HT1080 (cell line): ENCODE measurements around the gene TM7SF3. TPM values are rescaled to one million over a fixed set of nuclear protein-coding genes. Genes with fewer than 3 reads are reported as not detected.
"Not testable (repeated sequence)": the region's sequence is repeated elsewhere in the genome, so short reads cannot be mapped to it uniquely, and the experiment has no call there.

Experiments used
- DNase-seq: peaks from one replicate; pipeline ENCODE4 v3.0.0-alpha.2; 2015; ENCODE audit warnings: low read depth
- total RNA-seq: library from RNA; depleted of rRNA; stranded (reverse); fragments of >200 nt; shearing (Covaris generic); gene quantifications from 2 replicates; pipeline ENCODE4 v1.2.3, GENCODE V29; 2014

The TM7SF3 gene
- total RNA-seq, 1 experiment from 2014 or later: 144 TPM

- DNase-seq: not testable (repeated sequence)
These were observed 3.1 kb upstream of the TM7SF3 start for GRCh38 chr12:27017163-27017823.

- peak; percentile 53 for DNase-seq
These were observed 1.5 kb upstream of the TM7SF3 start for GRCh38 chr12:27015730-27016076.

DNA sequence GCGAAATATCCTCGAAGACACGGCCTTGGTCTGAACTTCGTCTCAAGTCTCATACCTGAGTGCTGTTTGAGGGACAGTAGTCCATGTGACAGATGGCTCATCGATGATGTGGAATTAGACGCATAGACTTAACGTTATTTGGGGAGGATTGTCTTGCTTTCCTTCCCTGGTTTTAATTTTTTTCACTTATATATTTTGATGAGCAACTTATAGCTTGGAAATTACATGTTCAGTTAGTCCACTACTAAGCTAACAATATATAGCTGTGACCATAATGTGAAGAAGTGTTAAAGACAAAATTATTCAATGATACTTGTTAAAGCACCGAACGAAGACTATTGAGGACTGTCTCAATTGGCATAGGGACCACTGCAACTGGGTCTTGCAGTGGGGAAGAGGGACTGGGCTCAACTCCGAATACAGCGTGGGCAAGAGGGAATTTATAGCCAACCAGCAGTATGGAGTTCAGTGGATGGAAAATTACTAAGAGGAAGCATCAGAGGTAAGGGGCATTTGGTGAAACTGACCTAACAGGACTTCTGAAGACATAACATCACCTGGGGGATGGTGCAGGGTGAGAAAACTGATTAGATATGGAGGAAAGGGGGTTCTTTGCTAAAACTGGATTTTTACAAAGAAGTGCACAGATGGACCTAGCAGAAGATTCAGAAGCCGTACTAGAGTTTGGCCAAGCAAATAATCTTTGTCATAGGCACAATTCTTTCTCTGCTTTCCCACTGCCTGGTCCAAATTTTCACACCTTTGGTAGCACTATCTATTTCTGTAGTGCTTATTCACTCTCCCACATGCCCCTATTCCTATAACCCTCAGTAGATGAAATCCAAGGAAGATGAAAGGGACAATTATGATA lies 910 bp upstream of the TM7SF3 start:
- no peak for DNase-seq

GRCh38 chr12:27013611-27014084 lies 536 bp downstream of the TM7SF3 start:
- DNase-seq: peak; percentile 46

DNA sequence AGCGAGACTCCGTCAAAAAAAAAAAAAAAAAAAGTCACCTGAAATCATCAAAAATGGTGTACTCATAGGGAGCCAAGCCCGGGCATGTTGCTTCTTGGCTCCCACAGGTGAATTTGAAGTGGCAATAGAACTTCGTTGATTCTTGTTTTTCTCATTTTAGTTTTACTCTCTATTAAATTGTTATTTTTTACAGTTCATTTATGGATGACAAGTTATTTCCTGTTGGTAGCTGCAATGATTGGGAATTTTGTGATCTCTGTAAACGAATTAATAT lies 1.3 kb downstream of the TM7SF3 start:
- no peak for DNase-seq

- DNase-seq: no peak
These were observed 1.8 kb downstream of the TM7SF3 start for GRCh38 chr12:27012239-27012981.

GRCh38 chr12:27009881-27010301 lies 4.3 kb downstream of the TM7SF3 start:
- DNase-seq: no peak

DNA sequence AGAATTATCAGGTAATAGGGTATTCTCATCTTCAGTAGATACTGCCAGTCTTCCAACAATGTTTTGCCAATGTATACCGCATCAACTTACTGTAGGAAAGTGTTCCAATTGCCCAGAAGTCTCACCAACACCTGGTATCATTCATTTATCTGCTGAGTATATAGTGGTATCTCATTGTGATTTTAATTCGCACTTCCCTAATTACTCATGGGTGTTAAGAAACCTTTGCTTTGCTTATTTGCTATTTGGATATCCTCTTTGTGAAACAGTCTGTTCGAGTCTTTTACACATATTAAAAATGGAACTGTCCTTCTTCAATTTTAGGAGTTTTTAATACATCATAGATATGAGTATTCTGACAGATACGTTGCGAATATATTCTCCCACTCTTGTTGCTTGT lies 6.1 kb downstream of the TM7SF3 start:
- no peak for DNase-seq

GRCh38 chr12:27006797-27007467 lies 7.3 kb downstream of the TM7SF3 start:
- no peak for DNase-seq

DNA sequence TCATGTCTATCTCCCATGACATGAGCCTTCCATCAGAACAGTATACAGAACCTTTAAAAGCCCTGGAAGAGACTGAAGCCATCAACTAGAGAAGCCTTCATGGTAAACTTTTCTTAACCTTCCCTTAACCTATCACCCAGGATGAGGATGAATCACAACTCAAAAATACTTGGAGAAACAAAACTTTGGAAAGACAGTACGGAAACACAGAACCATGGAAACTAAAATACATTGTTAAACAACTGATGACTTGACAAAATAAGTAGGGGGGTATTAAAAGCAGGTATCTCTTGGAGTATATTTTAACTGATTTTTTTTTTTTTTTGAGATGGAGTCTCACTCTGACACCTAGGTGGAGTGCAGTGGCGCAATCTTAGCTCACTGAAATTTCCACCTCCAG lies 8.7 kb downstream of the TM7SF3 start:
- no peak for DNase-seq

GRCh38 chr12:27003421-27004381 lies 10.5 kb downstream of the TM7SF3 start:
- no peak for DNase-seq

- no peak for DNase-seq
These were observed 12.0 kb downstream of the TM7SF3 start for GRCh38 chr12:27002141-27002540.

DNA sequence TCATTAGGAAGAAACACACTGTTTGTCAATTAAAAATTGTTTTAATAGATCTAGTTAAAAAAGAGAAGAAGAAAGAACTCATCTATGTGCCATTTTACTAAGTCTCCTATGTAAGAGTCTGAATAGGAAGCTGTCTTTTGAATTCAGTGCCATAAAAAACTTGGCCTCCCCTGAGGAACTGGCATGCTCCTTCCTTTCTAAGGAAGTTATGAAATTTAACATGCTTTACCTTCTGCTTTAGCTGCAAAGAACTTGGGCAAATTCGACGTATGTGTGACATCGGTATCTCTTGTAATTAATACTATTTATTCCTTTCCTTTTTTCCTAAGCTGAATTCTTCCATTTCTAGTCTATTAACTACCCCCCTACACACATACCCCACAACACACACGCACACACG lies 12.5 kb downstream of the TM7SF3 start:
- no peak for DNase-seq

DNA sequence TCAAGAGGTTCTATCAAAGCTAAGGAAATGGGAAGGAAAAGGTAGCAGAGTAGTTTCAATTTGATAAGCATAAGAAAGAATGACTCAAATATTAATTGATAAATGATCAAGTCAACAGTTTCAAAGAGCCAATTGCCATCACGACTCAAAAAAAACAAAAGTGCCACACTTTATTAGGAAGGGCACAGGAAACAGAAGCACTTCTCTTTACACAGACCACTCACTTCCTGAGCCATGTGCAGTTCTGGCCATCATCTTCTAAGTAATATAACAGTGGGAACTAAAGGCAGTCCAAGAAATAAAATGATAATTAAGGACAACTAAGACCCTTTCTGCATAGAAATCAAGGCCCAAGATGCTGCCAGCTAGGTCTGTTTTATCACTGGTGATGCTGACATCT lies 13.2 kb downstream of the TM7SF3 start:
- DNase-seq: no peak

GRCh38 chr12:26997003-26997402 lies 17.2 kb downstream of the TM7SF3 start:
- DNase-seq: no peak

GRCh38 chr12:26995706-26996105 lies 18.5 kb downstream of the TM7SF3 start:
- DNase-seq: no peak

DNA sequence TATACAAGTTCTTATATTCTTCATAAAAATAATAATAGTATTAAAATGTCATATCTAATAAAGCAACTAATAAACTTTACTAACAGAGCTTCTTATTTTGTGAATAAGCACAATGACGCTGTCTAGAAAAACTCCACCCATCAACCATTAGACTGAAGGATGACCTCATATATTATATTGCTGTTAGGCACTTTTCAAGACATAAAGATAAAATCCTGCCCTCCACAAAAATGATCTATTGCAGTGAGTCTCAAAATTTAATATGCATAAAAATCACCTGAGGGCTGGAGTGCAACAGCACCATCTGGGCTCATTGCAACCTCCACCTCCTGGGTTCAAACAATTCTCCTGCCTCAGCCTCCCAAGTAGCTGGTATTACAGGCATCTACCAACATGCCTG lies 20.1 kb downstream of the TM7SF3 start:
- DNase-seq: no peak

DNA sequence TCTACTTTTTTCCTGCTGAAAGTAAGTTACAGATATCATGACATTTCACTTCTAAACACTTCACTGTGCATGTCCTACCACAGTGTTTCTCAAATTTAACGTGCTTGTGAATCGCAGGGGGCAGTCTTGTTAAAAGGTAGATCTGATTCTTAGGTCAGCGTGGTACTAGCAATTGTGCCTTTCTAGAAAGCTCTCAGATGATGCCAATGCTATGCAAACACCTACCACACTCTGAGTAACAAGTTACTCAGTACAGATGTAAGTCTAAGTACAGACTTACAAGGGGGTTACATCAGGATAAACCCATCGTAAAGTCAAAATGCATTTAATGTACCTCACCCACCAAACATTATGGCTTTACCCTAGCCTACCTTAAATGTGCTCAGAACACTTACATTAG lies 22.4 kb downstream of the TM7SF3 start:
- no peak for DNase-seq

- DNase-seq: no peak
These were observed 24.3 kb downstream of the TM7SF3 start for GRCh38 chr12:26989873-26990272.

- DNase-seq: no peak
These were observed 25.5 kb downstream of the TM7SF3 start for GRCh38 chr12:26988703-26989102.
